Hindlimb muscle (tissue), 1 donor: ENCODE results near the gene RBM12. TPM values are rescaled to one million over a fixed set of nuclear protein-coding genes. Genes with fewer than 3 reads are reported as not detected.

Experiments
- polyA plus RNA-seq: library from polyadenylated mRNA; unstranded; fragments of 120-200 nt; gene quantifications from one replicate; pipeline ENCODE4 v1.2.1, GENCODE V29; 2013; ENCODE audit not compliant: insufficient read length

The RBM12 gene
- polyA plus RNA-seq, 1 donor, result 49.3 TPM

Other genes starting within 250 kb of the RBM12 start
- gene GDF5, start 226.7 kb downstream of the RBM12 start, polyA plus RNA-seq, result 0.19 TPM
- gene CEP250, start 209.3 kb downstream of the RBM12 start, polyA plus RNA-seq, result 31.0 TPM
- not detected for gene C20orf173, start 135.2 kb downstream of the RBM12 start, polyA plus RNA-seq
- gene ERGIC3, start 122.8 kb downstream of the RBM12 start, polyA plus RNA-seq, result 218 TPM
- gene SPAG4, start 49.1 kb downstream of the RBM12 start, polyA plus RNA-seq, result 3.7 TPM
- 144 TPM for gene CPNE1, start within 50 bp of the RBM12 start, polyA plus RNA-seq
- 16.1 TPM for gene NFS1, start 34.5 kb upstream of the RBM12 start, polyA plus RNA-seq
- gene ROMO1, start 34.5 kb upstream of the RBM12 start, polyA plus RNA-seq, result 76.7 TPM
- gene RBM39, start 77.4 kb upstream of the RBM12 start, polyA plus RNA-seq, result 282 TPM
- gene PHF20, start 107.1 kb upstream of the RBM12 start, polyA plus RNA-seq, result 29.4 TPM